Endometrial microvascular endothelial cells (primary cell): ENCODE measurements around the gene SFXN5. TPM values are rescaled to one million over a fixed set of nuclear protein-coding genes. Genes with fewer than 3 reads are reported as not detected.

Source experiments
- in situ Hi-C: cut with HindIII; loops from 2 replicates; pipeline ENCODE4 v1.10.0; 2017; ENCODE audit warnings: low sequenced_read_pairs, low pct_unique_long_range_greater_than_20kb; ENCODE audit errors: inconsistent ontology term
- total RNA-seq: library from RNA; depleted of rRNA; stranded (reverse); fragments of >200 nt; gene quantifications from one replicate; pipeline ENCODE4 v1.2.3, GENCODE V29; 2015; ENCODE audit errors: inconsistent ontology term

SFXN5 gene
- total RNA-seq, 1 donor from 2014 or later, result 11.9 TPM

DNA sequence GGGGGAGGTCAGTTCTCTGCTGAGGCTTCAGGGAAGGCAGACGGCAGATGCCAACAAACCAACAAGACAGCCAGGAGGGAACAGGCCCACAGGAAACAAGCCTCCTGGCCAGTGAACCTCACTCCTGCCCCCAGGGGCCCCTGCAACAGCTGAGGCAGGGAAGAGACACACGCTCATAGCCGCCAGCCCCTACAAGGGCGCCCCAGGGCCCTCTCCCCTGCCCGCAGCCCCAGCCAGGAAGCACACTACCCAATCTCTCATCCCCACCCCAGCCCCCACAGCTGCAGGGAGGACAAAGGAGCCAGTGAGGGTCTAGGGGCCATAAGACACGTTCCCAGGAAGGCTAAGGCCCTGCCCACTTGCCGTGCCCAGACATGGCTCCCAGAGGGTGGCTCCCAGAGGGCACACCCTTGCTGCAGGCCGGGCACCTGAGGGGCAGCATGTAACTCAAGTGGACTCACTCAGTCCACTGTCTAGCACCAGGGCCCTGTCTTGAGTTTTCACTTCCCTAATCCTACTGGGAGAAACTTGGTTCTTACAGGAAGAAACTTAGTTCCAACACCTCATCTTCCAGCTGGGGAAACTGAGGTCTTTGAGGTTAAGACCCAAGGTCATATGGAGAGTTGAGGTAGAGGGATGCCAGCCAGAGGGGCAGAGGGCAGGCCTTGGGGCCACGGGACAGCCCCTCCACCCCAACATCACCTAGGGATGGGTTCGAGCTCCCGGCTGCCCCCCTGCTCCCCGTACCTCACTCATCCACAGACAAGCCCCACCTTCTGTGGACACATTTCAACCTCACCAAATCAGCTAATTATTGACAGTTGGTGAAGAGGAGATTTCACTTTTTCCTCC is 116.9 kb downstream of the SFXN5 start:
- in situ Hi-C loops, result no loop called here

DNA sequence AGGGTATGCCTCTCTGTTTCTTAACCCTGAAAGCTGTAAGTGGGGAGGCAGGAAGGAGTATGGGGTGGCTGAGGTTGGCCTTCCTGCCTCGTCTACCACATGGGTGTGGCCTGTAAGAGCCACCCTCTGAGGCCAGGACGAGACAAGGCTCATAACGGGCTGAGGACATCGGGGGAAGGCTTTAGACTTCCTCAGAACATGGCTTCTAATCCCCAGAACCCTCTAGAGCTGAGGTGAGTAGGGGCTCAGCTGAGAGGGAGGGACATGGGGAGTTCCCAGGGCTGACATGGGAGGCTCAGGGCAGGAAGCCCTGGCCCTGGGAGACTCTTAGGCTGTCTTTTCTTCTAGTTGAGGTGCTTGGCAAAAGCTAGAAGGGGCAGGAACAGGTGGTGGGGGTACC is 117.5 kb downstream of the SFXN5 start:
- in situ Hi-C loops, result no loop called here

DNA sequence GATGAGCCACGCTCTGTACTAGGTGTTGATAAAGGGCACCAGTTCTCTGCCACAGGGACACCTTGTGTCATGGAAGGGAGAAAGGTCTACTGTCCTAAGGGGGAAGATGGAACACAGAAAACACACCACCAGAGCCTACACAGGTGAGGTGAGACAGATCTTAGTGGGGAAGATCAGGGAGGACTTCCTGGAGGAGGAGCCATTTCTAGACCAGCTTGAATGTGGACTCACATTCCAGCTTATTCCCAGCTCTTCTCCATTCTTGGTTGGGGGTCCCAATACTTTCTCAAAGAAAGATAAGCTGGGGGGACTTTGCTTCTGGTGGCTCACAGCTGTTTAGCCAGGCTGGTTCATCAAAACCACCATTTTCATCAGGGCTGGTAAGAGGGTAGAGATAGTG is 118.0 kb downstream of the SFXN5 start:
- in situ Hi-C loops, result no loop called here

DNA sequence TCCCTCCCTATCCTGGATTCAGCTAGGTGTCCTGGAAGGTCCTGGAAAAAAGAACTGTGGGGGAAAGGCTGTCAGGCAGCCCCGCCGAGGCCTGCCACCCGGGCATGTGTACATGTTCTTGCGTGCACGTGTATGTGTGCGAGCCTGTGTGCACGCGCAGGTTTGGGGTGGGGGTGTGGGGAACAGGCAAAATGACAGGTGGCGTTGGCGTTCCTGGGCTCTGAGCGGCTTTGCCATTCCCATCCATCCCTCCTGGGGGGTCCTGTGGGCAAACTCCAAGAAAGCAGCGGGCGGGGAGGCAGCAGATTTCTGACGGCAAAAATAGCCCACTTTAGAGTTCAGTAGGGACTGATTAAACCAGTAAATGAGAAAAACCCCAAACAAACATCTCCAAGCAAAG is 118.6 kb downstream of the SFXN5 start:
- in situ Hi-C loops, result no loop called here

DNA sequence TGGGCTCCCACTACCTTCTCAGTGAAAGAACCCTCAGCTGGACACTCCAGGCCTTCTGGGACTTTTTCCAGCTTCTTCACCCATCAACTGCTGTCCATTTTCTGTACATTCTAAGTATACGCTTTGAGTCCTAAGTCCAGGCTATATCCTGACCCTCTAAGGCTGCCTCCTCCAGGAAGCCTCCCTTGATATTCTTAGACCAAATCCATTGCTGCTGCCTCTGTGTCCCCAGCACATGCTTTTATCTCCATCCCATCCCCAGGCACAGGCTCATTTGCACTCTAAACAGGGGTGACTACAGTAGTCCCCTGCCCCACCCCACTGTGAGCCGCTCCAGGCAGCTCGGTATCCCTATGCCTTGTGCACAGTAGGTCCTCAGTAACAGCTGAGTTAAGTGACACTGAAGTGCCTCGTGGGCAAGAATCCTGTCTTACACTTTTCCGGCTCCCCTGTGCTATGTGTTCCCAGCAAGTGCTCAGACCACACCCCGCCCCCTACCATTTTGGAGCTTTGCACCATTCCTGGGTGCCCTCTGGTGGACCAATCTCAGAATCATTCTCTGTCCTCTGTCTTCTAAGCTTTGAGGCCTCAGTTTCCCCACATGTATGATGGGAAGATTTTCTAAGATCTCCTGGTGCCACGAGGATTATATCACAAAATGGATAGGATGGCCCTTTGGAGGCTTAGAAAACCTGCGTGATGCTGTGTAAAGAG is 119.2 kb downstream of the SFXN5 start:
- in situ Hi-C loops, result no loop called here

DNA sequence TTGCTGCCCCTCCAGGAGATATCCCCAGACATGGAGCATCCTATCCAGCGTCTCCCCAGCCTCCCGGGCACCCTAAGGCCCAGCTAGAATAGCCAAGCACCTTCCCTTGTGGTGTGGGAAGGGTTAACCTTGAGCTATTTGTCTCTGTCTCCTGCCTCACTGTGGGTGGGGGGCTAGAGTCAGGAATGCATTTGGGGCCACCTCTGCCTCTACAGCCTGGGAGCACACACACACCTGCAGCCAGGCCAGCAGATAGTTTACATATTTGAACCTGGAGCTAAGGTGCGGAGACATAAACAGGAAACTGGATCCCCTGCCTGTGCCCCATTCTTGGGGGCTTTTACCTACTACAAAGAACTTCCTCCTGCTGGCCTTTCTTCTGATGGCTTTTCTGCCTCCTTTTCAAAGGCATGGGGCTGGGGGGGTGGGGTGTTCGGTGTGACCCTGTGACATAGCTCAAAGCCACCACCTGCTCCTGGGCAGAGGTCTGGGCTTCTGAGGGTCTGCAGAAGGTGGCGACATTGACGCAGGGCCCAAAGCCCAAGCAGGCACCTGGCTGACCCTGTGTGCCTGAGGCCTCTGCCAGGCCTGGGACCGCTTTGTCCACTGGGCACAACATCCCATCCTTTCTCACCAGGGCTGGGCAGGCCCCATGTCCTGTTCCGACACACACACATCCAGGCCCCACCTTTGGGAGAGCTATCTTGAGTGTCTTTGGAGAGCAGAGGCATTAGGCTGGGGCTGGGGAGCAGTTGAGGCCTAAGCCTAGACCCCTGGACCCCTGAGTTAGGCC is 120.0 kb downstream of the SFXN5 start:
- in situ Hi-C loops, result no loop called here

DNA sequence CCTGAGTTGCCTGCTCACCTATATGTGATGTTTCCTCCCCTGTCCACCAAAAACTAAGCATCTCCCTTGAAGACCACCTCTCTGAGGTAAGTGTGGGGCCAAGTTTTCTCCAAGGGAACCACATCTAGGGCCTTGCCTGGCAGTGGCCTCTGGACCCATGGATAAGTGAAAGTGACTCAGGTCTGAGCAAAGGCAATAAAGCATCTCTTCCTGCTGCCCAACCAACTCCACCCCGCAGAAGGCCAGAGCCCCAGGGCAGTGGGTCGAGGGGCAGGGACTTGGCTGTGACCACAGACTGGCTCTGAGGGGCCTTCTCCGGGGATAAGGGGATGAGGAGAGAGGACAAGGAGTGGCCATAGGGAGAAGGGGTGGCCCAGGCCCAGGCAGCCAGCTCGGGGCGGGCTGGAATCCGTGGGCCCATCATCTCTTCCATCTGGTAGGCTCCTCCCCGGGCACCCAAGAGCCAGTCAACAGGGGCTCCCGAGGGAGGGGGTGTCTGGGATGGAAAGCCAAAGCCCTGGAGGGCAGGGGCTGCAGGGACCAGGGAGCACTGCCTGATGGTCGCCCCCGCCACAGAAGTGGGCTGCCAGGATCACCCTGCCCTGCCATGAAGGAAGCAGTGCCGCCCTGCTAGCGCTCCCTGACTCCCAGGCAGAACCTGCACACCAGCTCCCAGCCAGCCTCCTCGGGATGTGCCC is 120.8 kb downstream of the SFXN5 start:
- in situ Hi-C loops, result no loop called here

DNA sequence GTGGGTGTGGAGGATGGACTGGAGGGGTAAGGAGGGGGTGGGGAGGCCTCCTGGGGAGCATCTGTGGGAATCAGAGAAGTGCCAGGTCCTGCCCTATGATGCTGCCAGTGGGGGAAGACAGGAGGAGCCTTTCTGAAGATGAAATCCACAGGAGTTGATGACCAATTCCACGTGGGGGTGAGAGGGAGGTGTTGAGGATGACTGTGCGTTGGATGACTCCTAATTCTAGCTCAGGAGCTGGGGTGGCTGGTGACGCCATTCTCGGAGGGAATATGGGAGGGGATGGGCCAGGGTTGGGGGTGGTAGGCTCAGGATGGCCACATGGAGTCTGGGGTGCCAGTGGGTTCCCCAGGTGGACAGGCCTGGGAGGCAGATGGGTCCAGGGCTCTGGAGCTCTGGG is 121.9 kb downstream of the SFXN5 start:
- in situ Hi-C loops, result no loop called here

DNA sequence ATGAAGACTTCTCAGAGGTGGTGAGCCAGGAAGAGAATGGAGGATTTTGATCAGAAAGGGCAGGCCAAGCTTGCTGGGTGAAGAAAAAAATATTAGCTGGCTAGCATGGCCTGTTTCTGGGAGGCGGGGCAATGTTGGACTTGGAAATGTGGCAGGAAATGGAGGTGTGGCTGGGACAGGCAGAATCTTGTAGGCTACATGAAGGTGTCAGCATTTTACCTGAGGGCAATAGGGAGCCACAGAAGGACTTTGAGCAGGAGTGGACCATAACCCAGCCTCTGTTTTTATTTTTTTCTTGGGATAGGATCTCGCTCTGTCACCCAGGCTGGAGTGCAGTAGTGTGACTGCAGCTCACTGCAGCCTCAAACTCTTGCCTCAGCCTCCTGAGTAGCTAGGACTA is 122.5 kb downstream of the SFXN5 start:
- in situ Hi-C loops, result no loop called here

DNA sequence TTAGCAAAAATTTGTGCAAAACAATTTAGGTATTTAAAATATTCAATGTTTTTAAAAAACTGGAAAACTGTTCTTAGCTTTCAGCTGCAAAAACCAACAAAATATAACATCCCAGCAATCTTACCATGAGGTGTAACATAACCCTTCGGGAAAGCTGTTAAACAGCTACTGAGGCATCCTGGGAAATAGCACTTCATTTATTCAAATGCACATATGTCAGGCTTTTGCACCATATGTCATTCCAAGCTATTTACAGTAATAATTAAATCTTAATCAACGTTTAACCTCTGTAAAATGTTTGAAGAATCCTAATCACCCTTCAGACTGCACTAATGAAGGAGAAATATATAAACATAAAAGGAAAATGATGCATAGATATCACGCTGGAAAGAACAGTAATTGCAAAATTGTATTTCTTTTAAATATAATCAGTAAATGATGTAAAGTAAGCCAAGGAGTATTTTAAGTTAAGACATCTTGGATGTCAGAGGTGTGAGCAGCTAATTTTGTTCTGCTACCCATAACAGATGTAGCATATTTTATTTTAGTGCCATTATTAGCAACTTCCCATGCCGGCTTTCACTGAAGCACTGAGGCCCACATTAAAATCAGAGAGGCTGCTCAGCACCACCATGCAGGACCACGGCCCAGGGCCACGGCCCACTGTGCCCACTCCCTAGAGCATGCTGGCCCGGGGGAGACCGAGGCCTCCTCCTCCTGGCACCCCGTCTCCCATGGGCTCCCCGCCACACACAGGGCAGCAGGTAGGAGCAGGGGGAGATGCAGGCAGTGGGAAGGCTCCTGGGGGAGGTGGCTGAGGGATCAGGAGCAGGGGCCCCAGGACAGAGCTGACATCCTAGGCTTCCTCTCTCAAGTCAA is 123.3 kb downstream of the SFXN5 start:
- in situ Hi-C loops, result no loop called here

DNA sequence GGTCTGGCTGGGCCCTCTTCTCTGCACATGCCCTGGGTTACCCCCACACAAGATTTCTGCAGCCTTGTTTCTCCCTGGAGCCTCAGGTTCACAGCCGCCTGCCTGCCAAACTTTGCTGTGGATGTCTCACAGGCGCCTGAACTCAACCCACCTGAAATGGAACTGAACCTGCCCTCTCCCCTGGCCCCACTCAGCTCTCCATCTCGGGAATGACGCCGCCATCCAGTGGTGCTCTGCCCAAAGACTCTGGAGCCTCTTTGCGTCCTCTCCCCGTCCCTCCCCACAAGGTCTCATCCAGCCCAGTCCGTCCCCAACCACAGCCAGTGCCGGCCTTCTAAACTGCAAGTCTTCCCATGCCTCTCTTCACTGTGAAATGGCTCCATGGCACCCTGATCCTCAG is 125.0 kb downstream of the SFXN5 start:
- in situ Hi-C loops, result no loop called here

DNA sequence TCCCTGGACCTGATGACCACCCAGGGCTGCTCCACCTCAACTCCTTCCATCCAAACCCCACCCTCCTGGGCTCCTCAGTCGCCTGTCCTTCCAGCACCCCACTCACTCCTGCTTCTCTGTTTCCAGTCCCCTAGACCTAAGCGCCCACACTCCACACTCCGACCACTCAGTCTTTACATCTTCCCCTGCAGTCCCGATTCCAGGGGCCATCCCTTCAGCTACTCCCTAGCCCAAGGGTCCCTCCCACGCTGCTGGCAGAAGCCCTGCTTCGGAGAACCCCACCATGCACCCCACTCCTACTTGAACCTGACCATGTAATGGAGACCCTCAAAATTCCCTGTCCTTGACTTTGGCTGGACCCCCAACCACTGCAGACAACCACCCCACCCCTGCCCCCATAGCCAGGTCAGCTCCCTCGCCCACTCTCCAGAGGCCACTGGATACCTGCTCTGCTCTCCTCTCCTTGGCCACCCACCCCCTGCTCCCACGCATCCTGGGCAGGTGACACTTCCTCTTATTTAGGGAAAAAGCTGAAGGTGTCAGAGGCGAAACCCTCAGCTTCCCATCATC is 126.0 kb downstream of the SFXN5 start:
- in situ Hi-C loops, result no loop called here

DNA sequence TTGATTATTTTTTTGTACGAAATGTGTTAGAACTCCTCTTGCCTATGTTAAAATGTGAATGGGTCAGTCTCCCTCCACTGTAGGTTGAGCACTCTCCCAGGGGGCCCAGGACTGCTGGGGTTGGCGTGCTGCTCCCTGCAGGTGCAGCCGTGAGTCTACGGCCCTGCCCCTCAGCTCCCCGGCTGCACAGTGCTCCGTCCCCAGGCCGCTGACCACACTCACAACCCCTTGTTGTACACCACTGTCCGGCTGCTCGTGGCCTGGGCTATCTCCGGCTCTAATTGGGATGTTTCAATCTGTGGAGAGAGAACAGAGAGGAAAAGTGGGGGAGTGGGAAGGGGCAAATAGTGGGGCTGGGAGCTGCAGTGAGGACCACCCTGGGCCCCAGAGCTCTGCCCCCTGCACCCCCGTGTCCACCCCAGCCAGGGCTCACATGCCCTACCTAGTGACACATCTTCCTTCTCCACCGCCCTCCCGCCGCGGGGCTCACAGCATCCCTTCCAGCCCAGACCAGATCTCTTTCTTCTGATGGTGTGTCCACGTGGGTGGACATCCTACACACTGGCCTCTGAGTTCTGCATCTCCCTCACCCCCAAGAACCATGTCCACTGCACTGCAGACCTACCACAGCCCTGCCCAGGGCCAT is 126.6 kb downstream of the SFXN5 start:
- in situ Hi-C loops, result no loop called here

DNA sequence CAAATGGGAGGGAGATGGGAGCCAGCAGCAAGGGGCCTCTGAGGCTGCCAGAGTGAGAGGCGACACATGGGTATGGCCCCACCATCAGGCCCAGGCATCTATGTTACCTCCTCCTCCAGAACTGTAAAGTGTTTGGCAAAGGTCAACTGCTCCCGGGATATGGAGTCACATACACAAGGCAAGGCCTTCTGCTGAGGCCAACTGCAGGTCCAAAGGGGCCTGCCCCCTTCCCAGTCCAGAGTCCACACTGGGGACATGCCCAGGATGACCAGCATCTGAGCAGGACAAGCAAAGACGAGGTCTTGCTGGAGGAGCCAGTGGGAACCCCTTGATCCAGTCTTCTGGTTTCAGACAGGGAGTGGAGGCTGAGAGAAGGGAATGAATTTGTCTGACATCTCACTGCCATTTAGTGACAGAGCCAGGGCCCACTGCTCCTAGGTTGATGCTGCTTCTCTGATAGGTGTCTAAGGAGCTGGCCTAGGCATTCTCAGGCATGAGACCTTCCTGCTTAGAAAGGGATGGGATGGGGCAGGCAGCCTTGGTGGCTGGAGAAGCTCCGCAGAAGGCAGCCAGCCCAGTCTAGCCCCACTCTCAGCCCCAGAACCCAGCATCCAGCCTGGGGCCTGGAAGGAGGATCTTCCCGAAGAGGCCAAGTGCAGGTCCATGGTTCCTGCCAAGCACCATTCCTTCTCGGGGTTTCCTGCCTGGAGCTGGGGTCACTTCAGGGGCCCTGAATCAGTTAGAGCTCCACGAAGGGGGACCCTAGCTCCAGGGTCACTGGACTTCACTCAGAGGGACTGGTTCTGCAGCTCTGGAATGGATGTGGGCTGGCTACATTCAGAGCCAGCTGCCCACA is 127.7 kb downstream of the SFXN5 start:
- in situ Hi-C loops, result no loop called here

DNA sequence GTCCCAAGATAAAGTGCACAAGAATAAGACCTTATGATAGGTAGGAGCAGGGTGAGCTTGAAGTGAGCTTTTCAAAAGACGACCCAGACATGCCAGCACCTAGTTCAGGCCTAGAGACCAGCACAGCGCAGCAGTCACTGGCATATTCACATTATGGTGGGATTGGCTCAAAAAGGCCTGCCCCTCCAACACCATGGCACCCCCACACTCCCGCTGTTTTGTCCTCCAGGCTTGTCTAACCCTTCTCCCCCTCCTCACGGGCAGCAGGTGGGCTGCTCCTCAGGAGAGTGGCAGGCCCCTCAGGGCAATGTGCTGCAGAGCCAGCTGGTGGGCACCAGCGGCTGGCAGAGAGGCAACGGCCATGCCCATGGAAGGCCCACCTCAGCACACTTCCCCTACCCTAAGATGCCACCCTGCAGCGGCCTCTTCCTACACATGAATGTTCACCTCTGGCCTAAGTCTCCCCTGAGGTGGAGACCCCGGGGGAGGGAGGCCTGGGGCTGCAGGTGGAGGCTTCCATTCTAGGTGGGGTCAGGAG is 128.6 kb downstream of the SFXN5 start:
- in situ Hi-C loops, result no loop called here

DNA sequence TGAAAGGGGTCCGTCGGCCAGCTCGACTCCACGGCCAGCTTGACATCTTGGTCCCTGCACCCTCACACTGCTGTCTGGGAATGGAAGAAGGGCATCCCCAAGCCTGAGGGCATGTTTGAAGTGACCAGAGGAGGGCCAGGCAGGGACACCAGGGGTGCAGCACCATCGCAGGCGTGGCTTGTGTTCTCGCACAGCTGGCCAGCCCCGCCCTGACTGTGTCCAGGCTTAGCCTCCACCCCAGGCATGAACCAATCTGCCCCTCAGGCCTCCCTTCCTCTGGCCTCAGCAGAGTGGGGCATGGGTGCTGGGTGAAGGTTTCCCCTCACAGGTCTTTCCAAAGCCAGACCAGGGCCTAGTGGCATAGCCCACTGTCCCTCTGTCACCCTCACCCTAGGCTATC is 129.2 kb downstream of the SFXN5 start:
- in situ Hi-C loops, result no loop called here
